ENCODE results near the gene RGL3. TPM values are rescaled to one million over a fixed set of nuclear protein-coding genes. Genes with fewer than 3 reads are reported as not detected.

RGL3 gene
- polyA plus RNA-seq, 1 of the 3 experiments (the other 2 are of a cell fraction): 13.3 TPM

GRCh38 chr19:11367528-11367927 lies 51.6 kb downstream of the RGL3 start:
- TF ChIP-seq MAX (IDR thresholded peaks at IDR 0.05; ENCODE audit: low read depth): no peak
- no peak for TF ChIP-seq MEF2A (IDR thresholded peaks at IDR 0.05; ENCODE audit: borderline replicate concordance, low read depth)
- no peak for TF ChIP-seq USF1 (IDR thresholded peaks at IDR 0.05; ENCODE audit: borderline replicate concordance, low read depth)
- H3K27ac ChIP-seq (ENCODE audit: low read depth in 2 of 2, low read length in 1 of 2): no peak overlapping the region
- CTCF ChIA-PET: interaction anchor here (1.2 to 2.6 kb wide), 4 partner anchors 15 to 84 kb away, joined by 3 to 9 read pairs (median 4); partner anchors contain the start of gene RAB3D
- no peak overlapping the region for H3K4me3 ChIP-seq (ENCODE audit: low read depth in 2 of 2, low read length in 1 of 2)
- H3K27me3 ChIP-seq (ENCODE audit: insufficient read depth): no peaks in the 10 kb centered on the region
- no peaks in the 10 kb centered on the region for H3K79me2 ChIP-seq (ENCODE audit: insufficient read depth)
- no peak for DNase-seq
- 88% methylated on average over 2 of the region's 2 CpGs for WGBS (ENCODE audit: low lambda C conversion rate)
- no peaks in the 10 kb centered on the region for H3K9me3 ChIP-seq
- H3K9me2 ChIP-seq: no peaks in the 10 kb centered on the region
- H3K4me1 ChIP-seq (ENCODE audit: control insufficient read depth in 1 of 2, insufficient read depth in 2 of 2, low read depth in 1 of 2, low read length in 1 of 2): no peaks in the 10 kb centered on the region
- H3F3A ChIP-seq (replicated peaks; ENCODE audit: insufficient read depth): peaks cover 3% of the 10 kb centered on the region
- H3K9ac ChIP-seq: no peak overlapping the region
- no peaks in the 10 kb centered on the region for H4K20me1 ChIP-seq (ENCODE audit: insufficient read depth)
- H3K4me2 ChIP-seq: no peak overlapping the region
- H2AFZ ChIP-seq (ENCODE audit: low read depth): no peak overlapping the region
- POLR2A ChIA-PET: no interaction called here
- peaks cover 0 to 8% of the 10 kb centered on the region in 2 experiments for H3K36me3 ChIP-seq (replicated peaks in 1 of 2; ENCODE audit: control insufficient read depth in 1 of 2, insufficient read depth in 2 of 2, low read length in 1 of 2)

DNA sequence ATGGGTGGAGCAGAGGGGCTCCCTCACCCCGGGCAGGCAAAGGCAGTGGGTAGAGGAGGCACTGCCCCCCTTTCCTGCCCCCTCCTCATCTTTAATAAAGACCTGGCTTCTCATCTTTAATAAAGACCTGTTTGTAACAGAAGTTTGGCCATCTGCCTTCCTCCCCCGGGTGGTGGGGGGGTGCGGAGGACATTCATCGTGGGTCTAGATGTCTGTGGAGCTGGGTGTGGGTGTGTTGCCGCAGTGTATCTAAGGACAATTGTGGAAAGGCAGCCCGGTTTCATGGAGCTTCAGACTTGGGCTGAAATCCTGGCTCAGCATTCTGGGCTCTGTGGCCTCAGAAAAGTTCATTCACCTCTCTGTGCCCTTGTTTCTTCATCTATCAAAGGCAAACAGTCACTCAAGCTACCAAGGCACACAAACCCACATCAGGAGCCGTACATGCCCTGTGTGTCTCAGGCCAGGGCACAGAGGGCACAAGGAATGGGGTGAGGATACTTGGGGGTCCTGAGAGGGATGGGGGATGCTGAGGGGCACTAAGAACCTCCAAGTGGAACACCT lies 53.5 kb downstream of the RGL3 start:
- no peak overlapping the region for H2AFZ ChIP-seq (ENCODE audit: low read depth)
- peaks cover 0 to 12% of the 10 kb centered on the region in 2 experiments for H3K36me3 ChIP-seq (replicated peaks in 1 of 2; ENCODE audit: control insufficient read depth in 1 of 2, insufficient read depth in 2 of 2, low read length in 1 of 2)
- H4K20me1 ChIP-seq (ENCODE audit: insufficient read depth): no peaks in the 10 kb centered on the region
- no peaks in the 10 kb centered on the region for H3K4me1 ChIP-seq (ENCODE audit: control insufficient read depth in 1 of 2, insufficient read depth in 2 of 2, low read depth in 1 of 2, low read length in 1 of 2)
- POLR2A ChIA-PET: no interaction called here
- no peaks in the 10 kb centered on the region for H3K27me3 ChIP-seq (ENCODE audit: insufficient read depth)
- 83% methylated on average over 3 of the region's 7 CpGs for WGBS (ENCODE audit: low lambda C conversion rate)
- H3K79me2 ChIP-seq (ENCODE audit: insufficient read depth): no peaks in the 10 kb centered on the region
- DNase-seq: no peak
- CTCF ChIA-PET: interaction anchor here (0.9 to 1.8 kb wide), 2 partner anchors 17 to 117 kb away, joined by 3 to 4 read pairs; no protein-coding TSS in a partner anchor
- peaks cover 3% of the 10 kb centered on the region for H3F3A ChIP-seq (replicated peaks; ENCODE audit: insufficient read depth)
- H3K9ac ChIP-seq: no peak overlapping the region
- no peaks in the 10 kb centered on the region for H3K9me3 ChIP-seq
- H3K4me3 ChIP-seq (ENCODE audit: low read depth in 2 of 2, low read length in 1 of 2): no peak overlapping the region
- H3K27ac ChIP-seq (ENCODE audit: low read depth in 2 of 2, low read length in 1 of 2): no peak overlapping the region
- H3K4me2 ChIP-seq: no peak overlapping the region
- H3K9me2 ChIP-seq: no peaks in the 10 kb centered on the region
- TF ChIP-seq USF2 (IDR thresholded peaks at IDR 0.05; ENCODE audit: borderline replicate concordance, low read depth, low read length) (no peak), FOXM1 (IDR thresholded peaks at IDR 0.05; ENCODE audit: low read depth) (no peak), CTCF (IDR thresholded peaks at IDR 0.05) (no peak), REST (IDR thresholded peaks at IDR 0.05; ENCODE audit: low read depth, low read length) (no peak), SIN3A (IDR thresholded peaks at IDR 0.05; ENCODE audit: borderline replicate concordance, low read depth, low read length) (no peak), IRF3 (IDR thresholded peaks at IDR 0.05; ENCODE audit: low read depth, low read length) (no peak), EP300 (IDR thresholded peaks at IDR 0.05; ENCODE audit: borderline replicate concordance in 1 of 2, low read depth in 1 of 2, low read length in 1 of 2) (no peak), RAD21 (IDR thresholded peaks at IDR 0.05; ENCODE audit: low read length) (no peak), GATA2 (CRISPR knock-in tag; IDR thresholded peaks at IDR 0.05) (no peak), SMC3 (IDR thresholded peaks at IDR 0.05; ENCODE audit: low read depth, low read length) (no peak), CHD2 (IDR thresholded peaks at IDR 0.05; ENCODE audit: low read length, partially characterized antibody) (no peak), YY1 (IDR thresholded peaks at IDR 0.05; ENCODE audit: low read depth) (no peak), FOSL2 (IDR thresholded peaks at IDR 0.05; ENCODE audit: borderline replicate concordance, low read depth) (no peak), RXRA (IDR thresholded peaks at IDR 0.05; ENCODE audit: borderline replicate concordance, low read depth) (no peak), JUND (IDR thresholded peaks at IDR 0.05) (no peak), EZH2phosphoT487 (IDR thresholded peaks at IDR 0.05; ENCODE audit: borderline replicate concordance, low read depth) (no peak)
